Activated CD8-positive, alpha-beta memory T cell treated with anti-CD3 and anti-CD28 coated beads, Interleukin-2, amount 50 U/mL, for 4 hours (primary cell): ENCODE data around the gene ELAVL1.
"Not testable (repeated sequence)": the region's sequence is repeated elsewhere in the genome, so short reads cannot be mapped to it uniquely, and the experiment has no call there.

Experiments used
- DNase-seq: peaks from one replicate; pipeline ENCODE4 v3.0.0-alpha.2; 2020

ELAVL1 gene

GRCh38 chr19:7968008-7968795 is 37.2 kb downstream of the ELAVL1 start:
- no peak for DNase-seq

- no peak for DNase-seq
Measured at GRCh38 chr19:7965921-7966665, 39.3 kb downstream of the ELAVL1 start.

- DNase-seq, result no peak
Measured at GRCh38 chr19:7965259-7965841, 40.1 kb downstream of the ELAVL1 start.

GRCh38 chr19:7963566-7963965 is 41.9 kb downstream of the ELAVL1 start:
- DNase-seq, result no peak

GRCh38 chr19:7962644-7963268 is 42.7 kb downstream of the ELAVL1 start:
- DNase-seq, result no peak

GRCh38 chr19:7961920-7962626 is 43.4 kb downstream of the ELAVL1 start:
- DNase-seq, result no peak

GRCh38 chr19:7961082-7961481 is 44.4 kb downstream of the ELAVL1 start:
- DNase-seq, result not testable (repeated sequence)

GRCh38 chr19:7959211-7959610 is 46.2 kb downstream of the ELAVL1 start:
- no peak for DNase-seq

- no peak for DNase-seq
Measured at GRCh38 chr19:7955696-7956095, 49.7 kb downstream of the ELAVL1 start.

- DNase-seq, result no peak
Measured at GRCh38 chr19:7953576-7953975, 51.9 kb downstream of the ELAVL1 start.

GRCh38 chr19:7953060-7953459 is 52.4 kb downstream of the ELAVL1 start:
- DNase-seq, result no peak

GRCh38 chr19:7947939-7948338 is 57.5 kb downstream of the ELAVL1 start:
- no peak for DNase-seq

GRCh38 chr19:7944177-7944761 is 61.2 kb downstream of the ELAVL1 start:
- DNase-seq, result peak; percentile 89

- DNase-seq, result peak; percentile 99
Measured at GRCh38 chr19:7943444-7944176, 61.8 kb downstream of the ELAVL1 start, which contains the start of gene TIMM44. Gene TIMM44 (minus strand): TSS chr19:7943666. CDS start chr19:7943651, 15 bp downstream.

GRCh38 chr19:7942981-7943443 is 62.4 kb downstream of the ELAVL1 start:
- DNase-seq, result no peak

GRCh38 chr19:7941895-7942596 is 63.4 kb downstream of the ELAVL1 start:
- DNase-seq, result no peak

- no peak for DNase-seq
Measured at GRCh38 chr19:7940841-7941240, 64.6 kb downstream of the ELAVL1 start.

GRCh38 chr19:7934766-7935165 is 70.7 kb downstream of the ELAVL1 start:
- DNase-seq, result no peak

GRCh38 chr19:7933828-7934725 is 71.4 kb downstream of the ELAVL1 start:
- no peak for DNase-seq

- no peak for DNase-seq
Measured at GRCh38 chr19:7933411-7933810, 72.0 kb downstream of the ELAVL1 start.
